ENCODE measurements around the gene PCDHB15.
"Not testable (repeated sequence)": the region's sequence is repeated elsewhere in the genome, so short reads cannot be mapped to it uniquely, and the experiment has no call there.

The PCDHB15 gene

DNA sequence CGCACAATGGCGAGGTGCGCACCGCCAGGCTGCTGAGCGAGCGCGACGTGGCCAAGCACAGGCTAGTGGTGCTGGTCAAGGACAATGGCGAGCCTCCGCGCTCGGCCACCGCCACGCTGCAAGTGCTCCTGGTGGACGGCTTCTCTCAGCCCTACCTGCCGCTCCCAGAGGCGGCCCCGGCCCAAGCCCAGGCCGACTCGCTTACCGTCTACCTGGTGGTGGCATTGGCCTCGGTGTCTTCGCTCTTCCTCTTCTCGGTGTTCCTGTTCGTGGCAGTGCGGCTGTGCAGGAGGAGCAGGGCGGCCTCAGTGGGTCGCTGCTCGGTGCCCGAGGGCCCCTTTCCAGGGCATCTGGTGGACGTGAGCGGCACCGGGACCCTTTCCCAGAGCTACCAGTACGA lies 2.2 kb downstream of the PCDHB15 start:
- DNase-seq (ENCODE audit: low spot score): not testable (repeated sequence)

DNA sequence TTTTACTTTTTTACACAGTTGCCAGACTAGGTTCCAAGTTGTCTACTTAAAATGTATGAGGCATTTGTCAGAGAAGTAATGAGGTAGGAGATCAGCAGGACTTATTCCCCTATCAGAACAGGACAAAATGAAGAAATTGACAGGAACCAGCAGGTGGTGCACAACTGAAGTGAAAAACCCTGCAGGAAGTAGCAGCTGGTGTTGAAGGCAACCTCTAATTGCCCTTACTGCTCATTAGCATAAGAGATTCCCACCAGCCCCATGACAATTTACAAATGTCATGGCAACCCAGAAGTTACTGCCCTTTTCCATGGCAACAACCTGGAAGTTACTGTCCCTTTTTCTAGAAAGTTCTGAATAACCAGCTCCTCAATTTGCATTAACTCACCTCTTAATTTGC lies 5.4 kb downstream of the PCDHB15 start:
- DNase-seq (ENCODE audit: low spot score): no peak

DNA sequence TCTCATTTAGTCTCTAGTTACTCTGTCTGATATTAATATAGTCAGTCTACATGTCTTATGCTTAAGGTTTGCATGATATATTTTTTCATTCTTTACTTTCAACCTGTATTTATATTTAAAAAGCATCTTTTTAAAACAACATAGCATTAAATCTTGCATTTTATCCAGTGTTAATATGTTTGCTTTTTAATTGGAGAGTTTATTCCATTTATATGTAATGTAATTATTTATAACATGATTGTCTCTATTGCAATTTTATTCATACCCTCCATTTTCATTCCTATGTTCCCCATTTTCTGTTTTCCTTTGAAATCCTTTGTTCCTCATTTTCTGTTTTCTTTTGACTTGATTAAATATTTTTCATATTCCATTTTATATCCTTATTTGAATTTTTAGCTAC lies 13.3 kb downstream of the PCDHB15 start:
- no peak for DNase-seq (ENCODE audit: low spot score)

DNA sequence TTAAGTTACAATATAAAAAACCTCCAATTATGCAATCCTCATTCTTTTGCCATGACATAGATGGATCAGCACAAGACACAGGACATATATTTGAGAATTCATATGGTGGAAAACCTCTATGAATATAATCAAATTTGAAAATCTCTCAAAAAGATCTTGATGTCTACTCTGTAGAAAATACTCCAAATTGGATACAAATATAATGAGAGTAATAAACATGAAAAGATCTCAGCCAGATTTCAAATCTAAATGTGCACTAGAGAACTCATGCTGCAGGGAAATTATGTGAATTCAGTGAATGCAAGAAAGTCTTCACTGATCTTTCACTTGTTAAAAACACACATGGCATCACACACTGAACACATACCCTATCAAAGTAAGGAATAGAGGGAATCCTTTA lies 13.8 kb downstream of the PCDHB15 start:
- no peak for DNase-seq (ENCODE audit: low spot score)

DNA sequence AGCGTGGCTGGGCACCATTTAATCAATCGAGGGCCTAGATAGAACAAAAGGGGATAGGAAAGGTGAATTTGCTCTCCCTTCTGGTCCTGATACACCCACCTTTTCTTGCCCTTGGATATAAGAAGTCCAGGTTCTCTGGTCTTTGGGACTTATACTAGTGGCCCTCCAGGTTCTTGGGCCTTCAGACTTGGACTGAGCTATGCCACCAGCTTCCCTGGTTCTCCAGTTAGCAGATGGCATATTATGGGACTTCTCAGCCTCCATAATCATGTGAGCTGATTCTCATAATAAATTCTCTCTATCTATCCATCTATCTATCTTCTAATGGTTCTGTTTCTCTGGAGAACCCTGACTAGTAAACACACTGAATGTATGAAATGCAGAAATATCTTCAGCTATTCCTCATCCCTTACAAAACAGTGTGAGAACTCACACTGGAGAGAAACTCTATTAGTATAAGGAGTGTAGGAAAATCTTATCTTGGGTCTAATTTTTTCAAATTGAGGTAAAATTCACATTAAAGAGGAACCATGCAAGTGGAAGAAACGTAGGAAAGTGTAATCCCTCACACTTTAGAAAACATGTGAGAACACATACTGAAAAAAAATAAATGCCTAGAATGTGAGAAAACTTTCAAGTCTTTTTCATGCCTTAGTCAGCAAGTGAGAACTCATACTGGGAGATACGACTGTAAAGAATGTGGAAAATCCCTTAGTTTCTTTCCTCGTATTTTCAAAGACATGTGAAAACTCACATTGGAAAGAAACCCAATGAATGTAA lies 15.5 kb downstream of the PCDHB15 start:
- peak; percentile 7 for DNase-seq (ENCODE audit: low spot score)

DNA sequence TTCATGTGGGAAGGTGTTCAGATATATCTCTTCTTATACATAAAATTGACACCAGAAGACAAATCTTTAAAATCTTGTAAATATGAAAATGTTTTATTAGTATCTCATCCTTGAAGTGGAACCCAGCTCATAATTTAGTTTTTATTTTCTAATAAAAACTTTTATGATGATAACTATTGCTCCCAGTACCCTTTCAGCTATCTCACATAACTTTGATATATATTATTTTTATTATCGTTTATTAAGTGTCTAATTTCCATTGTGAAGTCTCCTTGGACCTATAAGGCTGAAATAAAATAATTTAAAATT lies 16.0 kb downstream of the PCDHB15 start:
- no peak for DNase-seq (ENCODE audit: low spot score)

DNA sequence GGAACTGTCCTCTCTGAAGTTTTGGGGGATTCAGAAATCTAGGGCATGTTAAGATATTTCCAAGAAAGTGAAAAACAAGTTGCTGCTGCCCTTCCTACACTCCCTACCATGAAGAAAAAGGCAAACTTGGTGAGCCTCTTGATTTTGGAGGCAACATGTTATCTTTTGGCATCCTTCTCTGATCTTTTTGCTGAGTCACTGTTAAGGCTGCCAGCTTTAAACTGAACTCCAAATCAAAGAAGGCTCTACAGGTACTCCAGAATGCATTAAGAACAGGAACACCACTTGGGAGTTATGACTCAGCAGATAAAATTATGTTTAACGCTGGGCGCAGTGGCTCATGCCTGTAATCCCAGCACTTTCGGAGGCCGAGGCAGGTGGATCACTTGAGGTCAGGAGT lies 24.0 kb downstream of the PCDHB15 start:
- no peak for DNase-seq (ENCODE audit: low spot score)

DNA sequence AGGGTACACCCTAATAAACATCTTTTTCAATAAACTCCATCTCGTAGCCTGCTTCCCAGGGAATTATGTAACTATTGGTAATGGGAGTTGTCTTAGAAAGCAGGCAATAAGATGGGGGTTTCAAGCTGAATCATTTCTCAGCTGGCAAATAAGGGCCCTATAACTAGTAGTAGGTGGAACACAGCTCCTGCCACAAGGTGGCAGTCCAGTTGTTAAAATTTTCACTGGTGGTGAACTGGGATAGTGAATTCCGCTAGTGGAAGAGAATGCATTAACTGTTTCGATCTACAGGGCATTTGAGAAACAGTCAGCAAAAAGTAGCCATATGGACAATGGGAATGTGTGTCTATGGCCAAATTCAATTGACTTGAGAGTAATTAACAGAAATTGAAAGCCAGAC lies 27.7 kb downstream of the PCDHB15 start:
- DNase-seq (ENCODE audit: low spot score): no peak

DNA sequence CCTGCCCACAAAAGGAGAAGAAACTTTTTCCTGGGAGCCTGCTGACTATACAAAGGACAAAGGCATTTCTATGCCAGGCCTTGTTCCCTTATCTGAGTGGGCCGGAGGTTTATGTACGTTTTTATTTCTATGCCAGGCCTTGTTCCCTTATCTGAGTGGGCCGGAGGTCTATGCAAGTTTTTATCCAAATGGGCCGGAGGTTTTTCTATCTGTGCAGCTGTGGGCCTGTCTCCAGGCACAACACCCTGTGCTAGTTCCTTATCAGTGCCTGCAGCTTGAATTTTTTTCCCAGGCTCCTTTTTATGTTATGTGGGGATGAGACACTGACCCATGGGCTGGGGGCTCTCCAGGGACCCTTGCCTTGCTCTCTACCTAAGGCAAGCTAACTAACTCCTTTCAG lies 53.2 kb downstream of the PCDHB15 start:
- no peak for DNase-seq (ENCODE audit: low spot score)

Data from cerebellar cortex (tissue), 1 donor.